H9 (cell line): ENCODE measurements around the gene LPIN2. TPM values are rescaled to one million over a fixed set of nuclear protein-coding genes. Genes with fewer than 3 reads are reported as not detected.

Experiments
- DNase-seq: peaks from one replicate; pipeline ENCODE4 v3.0.0-alpha.2; 2017
- H2AFZ ChIP-seq: one replicate; pipeline ENCODE4 v1.6.1; 2013; ENCODE audit warnings: mild to moderate bottlenecking, low read length, control low read depth, moderate library complexity
- H2AK5ac ChIP-seq: 2 replicates; pipeline ENCODE4 v1.6.1; 2013; ENCODE audit warnings: low read length, control low read depth, mixed read lengths; ENCODE audit not compliant: insufficient read length
- H2BK120ac ChIP-seq: one replicate; pipeline ENCODE4 v1.6.1; 2013; ENCODE audit warnings: low read depth, mild to moderate bottlenecking, low read length, control low read depth, inconsistent platforms; ENCODE audit not compliant: poor library complexity, severe bottlenecking
- H2BK12ac ChIP-seq: 2 replicates; pipeline ENCODE4 v1.6.1; 2013; ENCODE audit warnings: low read length, control low read depth, mixed read lengths, low read depth; ENCODE audit not compliant: insufficient read length
- H2BK15ac ChIP-seq: 2 replicates; pipeline ENCODE4 v1.6.1; 2013; ENCODE audit warnings: low read depth, low read length, control low read depth
- H2BK20ac ChIP-seq: one replicate; pipeline ENCODE4 v1.6.1; 2013; ENCODE audit warnings: low read depth, mild to moderate bottlenecking, low read length, control low read depth, inconsistent platforms; ENCODE audit not compliant: poor library complexity, severe bottlenecking
- H2BK5ac ChIP-seq: 2 replicates; pipeline ENCODE4 v1.6.1; 2013; ENCODE audit warnings: low read length, control low read depth, mixed read lengths; ENCODE audit not compliant: insufficient read length
- H3K14ac ChIP-seq: 2 replicates; pipeline ENCODE4 v1.6.1; 2013; ENCODE audit warnings: low read length, control low read depth; ENCODE audit not compliant: insufficient read depth
- H3K18ac ChIP-seq: 2 replicates; pipeline ENCODE4 v1.6.1; 2013; ENCODE audit warnings: low read depth, mild to moderate bottlenecking, mixed read lengths, low read length, control low read depth; ENCODE audit not compliant: insufficient read length
- H3K23ac ChIP-seq: 2 replicates; pipeline ENCODE4 v1.6.1; 2013; ENCODE audit warnings: low read length, control low read depth, mixed read lengths, low read depth; ENCODE audit not compliant: insufficient read length
- H3K23me2 ChIP-seq: 2 replicates; pipeline ENCODE4 v1.6.1; 2013; ENCODE audit warnings: low read depth, mild to moderate bottlenecking, mixed read lengths, low read length, control low read depth; ENCODE audit not compliant: insufficient read length, poor library complexity, severe bottlenecking
- H3K27ac ChIP-seq: 2 replicates; pipeline ENCODE4 v1.5.1; 2013; ENCODE audit warnings: low read length, control low read depth, mixed read lengths, low read depth; ENCODE audit not compliant: insufficient read length
- H3K27me3 ChIP-seq: 2 replicates; pipeline ENCODE4 v1.6.1; 2013; ENCODE audit warnings: low read length, control low read depth, inconsistent platforms; ENCODE audit not compliant: insufficient read depth
- H3K4ac ChIP-seq: 2 replicates; pipeline ENCODE4 v1.6.1; 2013; ENCODE audit warnings: low read depth, mild to moderate bottlenecking, control low read depth, inconsistent platforms, low read length, moderate library complexity
- H3K4me1 ChIP-seq: 2 replicates; pipeline ENCODE4 v1.6.1; 2013; ENCODE audit warnings: low read length, control low read depth, inconsistent platforms; ENCODE audit not compliant: insufficient read depth
- H3K4me2 ChIP-seq: 2 replicates; pipeline ENCODE4 v1.6.1; 2013; ENCODE audit warnings: low read length, control low read depth, mixed read lengths; ENCODE audit not compliant: insufficient read length, insufficient read depth
- H3K56ac ChIP-seq: 2 replicates; pipeline ENCODE4 v1.6.1; 2013; ENCODE audit warnings: low read depth, mild to moderate bottlenecking, mixed read lengths, low read length, control low read depth; ENCODE audit not compliant: insufficient read length
- H3K79me1 ChIP-seq: 2 replicates; pipeline ENCODE4 v1.6.1; 2013; ENCODE audit warnings: low read depth, mild to moderate bottlenecking, moderate library complexity, low read length, control low read depth, inconsistent platforms; ENCODE audit not compliant: insufficient read depth, poor library complexity, severe bottlenecking
- H3K79me2 ChIP-seq: 2 replicates; pipeline ENCODE4 v1.6.1; 2013; ENCODE audit warnings: low read length, control low read depth, inconsistent platforms; ENCODE audit not compliant: insufficient read depth
- H3K9ac ChIP-seq: 2 replicates; pipeline ENCODE4 v1.6.1; 2013; ENCODE audit warnings: low read length, control low read depth, mixed read lengths; ENCODE audit not compliant: insufficient read length; ENCODE audit errors: extremely low read depth
- H3K9me3 ChIP-seq: one replicate; pipeline ENCODE4 v1.6.1; 2013; ENCODE audit warnings: low read depth, low read length, inconsistent platforms; ENCODE audit not compliant: control insufficient read depth
- H3T11ph ChIP-seq: one replicate; pipeline ENCODE4 v1.6.1; 2013; ENCODE audit warnings: mild to moderate bottlenecking, low read length, control low read depth, inconsistent platforms
- H4K20me1 ChIP-seq: one replicate; pipeline ENCODE4 v1.6.1; 2013; ENCODE audit not compliant: control insufficient read depth, insufficient read length, insufficient read depth
- H4K5ac ChIP-seq: 2 replicates; pipeline ENCODE4 v1.6.1; 2013; ENCODE audit warnings: low read depth, mild to moderate bottlenecking, mixed read lengths, low read length, control low read depth; ENCODE audit not compliant: insufficient read length
- H4K8ac ChIP-seq: replicated peaks from 2 replicates; pipeline ENCODE4 v1.6.1; 2013; ENCODE audit warnings: low read length, control low read depth, mixed read lengths, low read depth; ENCODE audit not compliant: insufficient read length
- H4K91ac ChIP-seq: 2 replicates; pipeline ENCODE4 v1.6.1; 2013; ENCODE audit warnings: low read depth, mild to moderate bottlenecking, moderate library complexity, mixed read lengths, low read length, control low read depth; ENCODE audit not compliant: insufficient read length
- H3K27ac Mint-ChIP-seq, 3 experiments: 2 replicates in 2 of 3; 3 replicates in 1 of 3; pipeline ENCODE4 v1.8.0; 2020 to 2021; ENCODE audit warnings: mixed read lengths in 3 of 3, mild to moderate bottlenecking in 1 of 3, moderate library complexity in 1 of 3
- H3K27me3 Mint-ChIP-seq: 2 replicates; pipeline ENCODE4 v1.8.0; 2021; ENCODE audit warnings: low read depth, mild to moderate bottlenecking, moderate library complexity, mixed read lengths
- H3K36me3 Mint-ChIP-seq, 3 experiments: 2 replicates in 2 of 3; 3 replicates in 1 of 3; pipeline ENCODE4 v1.8.0; 2020 to 2021; ENCODE audit warnings: low read depth in 3 of 3, mixed read lengths in 3 of 3; ENCODE audit not compliant: insufficient read depth in 1 of 3
- H3K4me1 Mint-ChIP-seq, 2 experiments: 2 replicates each; pipeline ENCODE4 v1.8.0; 2020; ENCODE audit warnings: mixed read lengths in 2 of 2
- H3K4me3 Mint-ChIP-seq, 2 experiments: 2 replicates in 1 of 2; 3 replicates in 1 of 2; pipeline ENCODE4 v1.8.0; 2020 to 2021; ENCODE audit warnings: mild to moderate bottlenecking in 2 of 2, mixed read lengths in 2 of 2, moderate library complexity in 1 of 2
- H3K9me3 Mint-ChIP-seq, 2 experiments: 2 replicates in 1 of 2; 3 replicates in 1 of 2; pipeline ENCODE4 v1.8.0; 2020; ENCODE audit warnings: mild to moderate bottlenecking in 2 of 2, mixed read lengths in 2 of 2, moderate library complexity in 1 of 2
- WGBS: extraction: QIAGEN DNeasy Blood & Tissue Kit; methylation state at CpG from one replicate; pipeline ENCODE4 v1.1.7; 2013; ENCODE audit warnings: missing lambda C conversion rate, low lambda C conversion rate, mixed read lengths; ENCODE audit not compliant: insufficient read length; ENCODE audit errors: extremely low coverage; 5-methylcytosine and 5-hydroxymethylcytosine counted together
- total RNA-seq: library from RNA; stranded (reverse); gene quantifications from 2 replicates; pipeline ENCODE4 v1.2.1, GENCODE V29; 2021
- TF ChIP-seq, protein P1 (sequence below): fragments of 200-600 bp; sonication (generic); conservative IDR thresholded peaks from 3 replicates; pipeline ENCODE4 v1.8.0; 2021; ENCODE audit warnings: antibody characterized with exemption, mild to moderate bottlenecking

LPIN2 gene
- total RNA-seq, 1 experiment from 2014 or later, result 9.2 TPM

DNA sequence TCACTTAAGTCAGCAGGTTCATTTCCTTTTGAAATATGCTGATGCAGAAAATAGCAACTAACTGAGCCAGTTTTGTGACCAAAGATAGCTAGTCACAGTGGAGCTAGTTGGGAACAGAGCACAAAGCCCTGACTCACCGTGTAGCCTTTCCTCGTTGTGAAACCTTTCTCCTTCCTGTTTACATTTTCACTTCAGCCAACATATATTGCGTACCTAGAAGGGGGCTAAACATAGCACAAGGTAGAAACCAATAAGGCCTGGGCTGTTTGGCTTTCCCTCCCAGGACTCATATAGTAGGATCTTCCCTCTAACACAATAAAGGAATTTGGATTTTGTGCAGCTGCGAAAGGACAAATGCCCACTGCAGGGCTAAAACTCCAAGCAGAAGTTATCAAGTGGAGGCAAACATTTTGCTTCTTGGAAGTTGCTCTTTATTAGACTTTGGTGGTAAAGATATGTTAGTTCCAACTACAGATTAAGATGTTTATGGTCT is 24.5 kb upstream of the LPIN2 start:
- Histone ChIP-seq H4K8ac (no peak overlapping the region), H2BK15ac (no peak overlapping the region), H3K79me2 (no peaks in the 10 kb centered on the region), H3K14ac (no peak overlapping the region), H3K27ac (no peak overlapping the region), H2AK5ac (no peak overlapping the region), H2BK12ac (no peak overlapping the region), H4K20me1 (no peaks in the 10 kb centered on the region), H2BK20ac (no peak overlapping the region), H3K9me3 (no peaks in the 10 kb centered on the region), H4K5ac (no peak overlapping the region), H3K9ac (no peak overlapping the region), H3K18ac (no peak overlapping the region), H2AFZ (no peak overlapping the region), H3K4me2 (no peak overlapping the region), H2BK5ac (no peak overlapping the region), H3T11ph (no peak overlapping the region), H3K4me1 (no peaks in the 10 kb centered on the region), H3K27me3 (no peaks in the 10 kb centered on the region), H3K79me1 (no peaks in the 10 kb centered on the region), H3K56ac (no peak overlapping the region), H3K23ac (no peak overlapping the region), H4K91ac (no peak overlapping the region), H2BK120ac (no peak overlapping the region), H3K4ac (no peak overlapping the region), H3K23me2 (no peaks in the 10 kb centered on the region)
- Mint-ChIP-seq H3K4me3 (no peak overlapping the region), H3K4me1 (peaks cover 15 to 18% of the 10 kb centered on the region in 2 experiments), H3K27me3 (no peaks in the 10 kb centered on the region; the same call in 1 of the 2 replicates), H3K36me3 (no peaks in the 10 kb centered on the region), H3K27ac (no peak overlapping the region), H3K9me3 (no peaks in the 10 kb centered on the region)
- no peak for DNase-seq
- no CpG with 5 or more reads among the region's 4 CpGs for WGBS
- TF ChIP-seq, protein P1, sequence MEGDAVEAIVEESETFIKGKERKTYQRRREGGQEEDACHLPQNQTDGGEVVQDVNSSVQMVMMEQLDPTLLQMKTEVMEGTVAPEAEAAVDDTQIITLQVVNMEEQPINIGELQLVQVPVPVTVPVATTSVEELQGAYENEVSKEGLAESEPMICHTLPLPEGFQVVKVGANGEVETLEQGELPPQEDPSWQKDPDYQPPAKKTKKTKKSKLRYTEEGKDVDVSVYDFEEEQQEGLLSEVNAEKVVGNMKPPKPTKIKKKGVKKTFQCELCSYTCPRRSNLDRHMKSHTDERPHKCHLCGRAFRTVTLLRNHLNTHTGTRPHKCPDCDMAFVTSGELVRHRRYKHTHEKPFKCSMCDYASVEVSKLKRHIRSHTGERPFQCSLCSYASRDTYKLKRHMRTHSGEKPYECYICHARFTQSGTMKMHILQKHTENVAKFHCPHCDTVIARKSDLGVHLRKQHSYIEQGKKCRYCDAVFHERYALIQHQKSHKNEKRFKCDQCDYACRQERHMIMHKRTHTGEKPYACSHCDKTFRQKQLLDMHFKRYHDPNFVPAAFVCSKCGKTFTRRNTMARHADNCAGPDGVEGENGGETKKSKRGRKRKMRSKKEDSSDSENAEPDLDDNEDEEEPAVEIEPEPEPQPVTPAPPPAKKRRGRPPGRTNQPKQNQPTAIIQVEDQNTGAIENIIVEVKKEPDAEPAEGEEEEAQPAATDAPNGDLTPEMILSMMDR, result no peak
